Heart left ventricle (tissue), 16 donors: ENCODE data around the gene BSND. TPM values are rescaled to one million over a fixed set of nuclear protein-coding genes. Genes with fewer than 3 reads are reported as not detected.

ENCODE experiments used
- ATAC-seq, 4 donors: fragments of 200-7000 bp; cut with Tn5 transposase; one replicate each; pipeline ENCODE4 v1.9.1; 2020 to 2022; ENCODE audit warnings: moderate library complexity in 4 of 4, mild to moderate bottlenecking in 3 of 4, moderate number of reproducible peaks in 1 of 4
- DNase-seq, 5 donors: peaks; one replicate each; pipeline ENCODE4 v3.0.0-alpha.2; 2020
- H3K27ac ChIP-seq, 12 donors: fragments of 200-600 bp; sonication (generic) in 4 of 12; one replicate each; pipeline versions ENCODE4 v1.5.0 to v1.8.0; 2016 to 2022; ENCODE audit warnings: mild to moderate bottlenecking in 2 of 12
- H3K27me3 ChIP-seq, 9 donors: fragments of 200-600 bp; sonication (generic) in 2 of 9; one replicate each; pipeline versions ENCODE4 v1.5.1 to v1.8.0; 2016 to 2022; ENCODE audit warnings: mild to moderate bottlenecking in 3 of 9
- H3K36me3 ChIP-seq, 9 donors: fragments of 200-600 bp; sonication (generic) in 2 of 9; one replicate each; pipeline versions ENCODE4 v1.5.0 to v1.8.0; 2018 to 2022; ENCODE audit warnings: mild to moderate bottlenecking in 2 of 9
- H3K4me1 ChIP-seq, 12 donors: fragments of 200-600 bp; sonication (generic) in 4 of 12; one replicate each; pipeline versions ENCODE4 v1.5.0 to v1.8.0; 2016 to 2022; ENCODE audit warnings: mild to moderate bottlenecking in 3 of 12
- H3K4me3 ChIP-seq, 12 donors: fragments of 200-600 bp; sonication (generic) in 4 of 12; one replicate each; pipeline versions ENCODE4 v1.5.0 to v1.8.0; 2017 to 2022; ENCODE audit warnings: mild to moderate bottlenecking in 9 of 12, moderate library complexity in 4 of 12
- H3K9me3 ChIP-seq, 12 donors: fragments of 200-600 bp; sonication (generic) in 4 of 12; one replicate each; pipeline versions ENCODE4 v1.5.0 to v1.8.0; 2016 to 2022; ENCODE audit warnings: mild to moderate bottlenecking in 1 of 12
- CTCF ChIP-seq, 12 donors: fragments of 200-600 bp; sonication (generic) in 4 of 12; IDR thresholded peaks; one replicate each; pipeline versions ENCODE4 v1.5.0 to v1.8.0; 2018 to 2022; ENCODE audit warnings: antibody characterized with exemption in 12 of 12, mild to moderate bottlenecking in 5 of 12
- POLR2A ChIP-seq, 2 donors: fragments of 450-650 bp; IDR thresholded peaks; one replicate each; pipeline ENCODE4 v1.6.1; 2017; ENCODE audit warnings: antibody characterized with exemption in 2 of 2, mild to moderate bottlenecking in 2 of 2, moderate library complexity in 2 of 2
- WGBS, 4 donors: extraction: QIAGEN DNeasy Blood & Tissue Kit in 2 of 4; methylation state at CpG; one replicate each; pipeline versions ENCODE4 v1.1.5 to v1.1.7; 2013 to 2018; 5-methylcytosine and 5-hydroxymethylcytosine counted together
- intact Hi-C, 10 donors: fragments of 100-400 bp; cut with DNase I; formaldehyde crosslinking; loops; one replicate each; pipeline versions ENCODE4 v1.11.1 to v1.14.2; 2022
- polyA plus RNA-seq, 2 donors: library from polyadenylated mRNA; stranded (reverse); fragments of 200-250 nt; gene quantifications; one replicate each; pipeline ENCODE4 v1.2.3, GENCODE V29; 2013
- total RNA-seq, 9 donors: library from RNA; depleted of rRNA in 2 of 9; stranded (reverse); fragments of >200 nt in 2 of 9; fragmentation: NEBNext Ultra II Directional in 3 of 9; extraction: Animal tissue kit (Norgen Biotek cat#: 25700) in 3 of 9; gene quantifications; one replicate each; pipeline versions ENCODE4 v1.1.0 to v1.2.4, GENCODE V29; 2016 to 2023
- donor health status: ischemic (EF 13 %, LVEDD 7.1; RV severe dilation, severe dysfunction).
- donor health status: healthy with polysubstance abuse.
- donor health status: DM: no; HTN: yes; CAD: no.
- donor health status: DM: no; HTN: no; CAD: no.
- donor health status: ischemic (EF 25% LVEDD 6.9; RV normal size, moderate dysfunction).
- donor health status: ischemic (EF 25% LVEDD 5.7; RV mildly dilated, moderate dysfunction).
- donor health status: healthy.
- donor health status: DM: yes; HTN: yes; CAD: no.
- donor health status: ischemic (EF 35%, LVEDD 5.7; RV mildly dilated, moderate dysfunction).
- donor health status: nonischemic (EF 11% LVEDD 7.7; RV severe dilation, severe dysfunction).
- donor health status: DM: yes; HTN: yes; CAD: no.
- donor health status: PGD.
- donor health status: ischemic (EF 29% LVEDD 5.4; RV normal size, mild dysfunction).
- donor health status: nonischemic (EF 23%, LVEDD 6.1; RV moderate dilation, normal function).

Gene BSND
- total and polyA plus RNA-seq, 11 donors: not detected

GRCh38 chr1:54998100-54998499 lies 633 bp upstream of the BSND start:
- ATAC-seq: no peak

GRCh38 chr1:55000110-55001085 lies 1.7 kb downstream of the BSND start:
- H3K27me3 ChIP-seq: peaks cover 5 to 48% (median 27%) of the 10 kb centered on the region in 9 donors
- ATAC-seq (no peak), DNase-seq (no peak)
- no peaks in the 10 kb centered on the region for H3K36me3 ChIP-seq
- no peaks in the 10 kb centered on the region for H3K9me3 ChIP-seq
- intact Hi-C loops: no loop called here
- no peak overlapping the region for H3K27ac ChIP-seq
- H3K4me1 ChIP-seq: peaks cover 0 to 13% (median 3%) of the 10 kb centered on the region in 12 donors
- 66 to 76% (median 73%) methylated on average over 8 of the region's 8 CpGs for WGBS, 4 donors
- no peak for TF ChIP-seq CTCF (IDR thresholded peaks at IDR 0.05)
- TF ChIP-seq POLR2A (IDR thresholded peaks at IDR 0.05): no peak
- no peak overlapping the region for H3K4me3 ChIP-seq

More at GRCh38 chr1:54998100-54998499, 633 bp upstream of the BSND start:
- no peaks in the 10 kb centered on the region for H3K9me3 ChIP-seq
- peaks cover 5 to 50% (median 27%) of the 10 kb centered on the region in 9 donors for H3K27me3 ChIP-seq
- no peaks in the 10 kb centered on the region for H3K36me3 ChIP-seq
- intact Hi-C loops: loop anchor here in 1 of 10 donors (2.0 kb wide), 1 partner anchor 47 kb away; no protein-coding TSS in a partner anchor
- DNase-seq: no peak
- 87 to 90% (median 89%) methylated on average over 4 to 6 of the region's 6 CpGs for WGBS, 4 donors
- no peak overlapping the region for H3K27ac ChIP-seq
- TF ChIP-seq POLR2A (IDR thresholded peaks at IDR 0.05) (no peak), CTCF (IDR thresholded peaks at IDR 0.05) (no peak)
- no peak overlapping the region for H3K4me3 ChIP-seq
- peaks cover 0 to 13% (median 3%) of the 10 kb centered on the region in 12 donors for H3K4me1 ChIP-seq

- Histone ChIP-seq H3K9me3 (no peaks in the 10 kb centered on the region), H3K4me3 (no peak overlapping the region), H3K36me3 (no peaks in the 10 kb centered on the region), H3K27ac (no peak overlapping the region), H3K4me1 (peaks cover 0 to 9% (median 2%) of the 10 kb centered on the region in 12 donors), H3K27me3 (peaks cover 5 to 39% (median 21%) of the 10 kb centered on the region in 9 donors)
- DNase-seq (no peak), ATAC-seq (no peak)
- TF ChIP-seq CTCF (IDR thresholded peaks at IDR 0.05) (no peak), POLR2A (IDR thresholded peaks at IDR 0.05) (no peak)
- 88 to 94% (median 88%) methylated on average over 4 of the region's 4 CpGs for WGBS, 4 donors
- intact Hi-C loops: no loop called here
Measured at GRCh38 chr1:55001311-55001710, 2.6 kb downstream of the BSND start.

GRCh38 chr1:55002686-55003085 lies 4.0 kb downstream of the BSND start:
- Histone ChIP-seq H3K9me3 (no peaks in the 10 kb centered on the region), H3K4me1 (no peaks in the 10 kb centered on the region), H3K27ac (no peak overlapping the region), H3K36me3 (no peaks in the 10 kb centered on the region), H3K27me3 (peaks cover 0 to 25% (median 8%) of the 10 kb centered on the region in 9 donors), H3K4me3 (no peak overlapping the region)
- TF ChIP-seq POLR2A (IDR thresholded peaks at IDR 0.05) (no peak), CTCF (IDR thresholded peaks at IDR 0.05) (no peak)
- WGBS, 4 donors: 41 to 63% (median 50%) methylated on average over 2 of the region's 2 CpGs
- no peak for DNase-seq
- intact Hi-C loops: no loop called here
- ATAC-seq: no peak
